ENCODE measurements around the gene FOSL1. TPM values are rescaled to one million over a fixed set of nuclear protein-coding genes. Genes with fewer than 3 reads are reported as not detected.

Gene FOSL1
- total and polyA plus RNA-seq, 2 donors (not counting 1 experiment from before 2014, with no cell fraction given): 3.5 to 8.8 TPM

- TF ChIP-seq EZH2 (IDR thresholded peaks at IDR 0.05; ENCODE audit: low read length, missing control alignments) (no peak), CTCF (conservative IDR thresholded peaks at IDR 0.05 in 1 of 2, IDR thresholded peaks at IDR 0.05 in 1 of 2; ENCODE audit: low read depth in 1 of 2, low read length in 2 of 2) (no peak)
- Histone ChIP-seq H4K20me1 (ENCODE audit: control insufficient read depth, extremely low read depth, insufficient read depth, low read length) (no peaks in the 10 kb centered on the region), H3K4me2 (ENCODE audit: extremely low read depth, insufficient read depth, low read length) (peak within 1 kb of the TSS; percentile 86), H3K4me1 (ENCODE audit: control insufficient read depth, extremely low read depth, insufficient read depth, low read length) (peaks cover 42% of the 10 kb centered on the region), H3K36me3 (ENCODE audit: control insufficient read depth, insufficient read depth, low read length) (peaks cover 18% of the 10 kb centered on the region), H3K9ac (ENCODE audit: insufficient read depth, low read length) (peak within 1 kb of the TSS; percentile 94), H3K27me3 (ENCODE audit: control insufficient read depth, insufficient read depth, low read length) (no peaks in the 10 kb centered on the region), H2AFZ (ENCODE audit: low read length) (peak within 1 kb of the TSS; percentile 56), H3K79me2 (ENCODE audit: control insufficient read depth, insufficient read depth, low read length) (peaks cover 70% of the 10 kb centered on the region), H3K9me3 (ENCODE audit: control insufficient read depth, insufficient read depth, low read depth, low read length) (no peaks in the 10 kb centered on the region), H3K4me3 (replicated peaks in 1 of 4; ENCODE audit: control extremely low read depth in 1 of 4, insufficient read depth in 1 of 4, low read depth in 3 of 4, low read length in 4 of 4) (peak within 1 kb of the TSS; percentile 74 to 95 (median 92)), H3K27ac (ENCODE audit: insufficient read depth, low read length) (peak within 1 kb of the TSS; percentile 99)
- DNase-seq (ENCODE audit: low read depth in 2 of 2): peak in 1 of 2 donors; percentile 25
Observed at GRCh38 chr11:65918211-65919140, 18.3 kb upstream of the FOSL1 start, which contains the start of gene C11orf68. Gene C11orf68, minus strand, starts transcription at chr11:65919062. Its CDS starts 31 bp downstream, at chr11:65919031.

GRCh38 chr11:65917434-65918210 lies 17.4 kb upstream of the FOSL1 start:
- Histone ChIP-seq H3K27me3 (ENCODE audit: control insufficient read depth, insufficient read depth, low read length) (no peaks in the 10 kb centered on the region), H4K20me1 (ENCODE audit: control insufficient read depth, extremely low read depth, insufficient read depth, low read length) (no peaks in the 10 kb centered on the region), H3K79me2 (ENCODE audit: control insufficient read depth, insufficient read depth, low read length) (peaks cover 73% of the 10 kb centered on the region), H2AFZ (ENCODE audit: low read length) (no peak overlapping the region), H3K4me3 (replicated peaks in 1 of 4; ENCODE audit: control extremely low read depth in 1 of 4, insufficient read depth in 1 of 4, low read depth in 3 of 4, low read length in 4 of 4) (peak overlapping the region; percentile 74 to 94 (median 90)), H3K4me2 (ENCODE audit: extremely low read depth, insufficient read depth, low read length) (peak overlapping the region; percentile 80), H3K9me3 (ENCODE audit: control insufficient read depth, insufficient read depth, low read depth, low read length) (no peaks in the 10 kb centered on the region), H3K27ac (ENCODE audit: insufficient read depth, low read length) (peak overlapping the region; percentile 99), H3K4me1 (ENCODE audit: control insufficient read depth, extremely low read depth, insufficient read depth, low read length) (peaks cover 48% of the 10 kb centered on the region), H3K36me3 (ENCODE audit: control insufficient read depth, insufficient read depth, low read length) (peaks cover 17% of the 10 kb centered on the region), H3K9ac (ENCODE audit: insufficient read depth, low read length) (peak overlapping the region; percentile 94)
- TF ChIP-seq EZH2 (IDR thresholded peaks at IDR 0.05; ENCODE audit: low read length, missing control alignments) (no peak), CTCF (conservative IDR thresholded peaks at IDR 0.05 in 1 of 2, IDR thresholded peaks at IDR 0.05 in 1 of 2; ENCODE audit: low read depth in 1 of 2, low read length in 2 of 2) (no peak)
- DNase-seq (ENCODE audit: low read depth in 2 of 2): no peak

- H3K9ac ChIP-seq (ENCODE audit: insufficient read depth, low read length): peak overlapping the region; percentile 48
- peaks cover 14% of the 10 kb centered on the region for H3K36me3 ChIP-seq (ENCODE audit: control insufficient read depth, insufficient read depth, low read length)
- peak overlapping the region; percentile 80 for H3K4me2 ChIP-seq (ENCODE audit: extremely low read depth, insufficient read depth, low read length)
- H3K27me3 ChIP-seq (ENCODE audit: control insufficient read depth, insufficient read depth, low read length): no peaks in the 10 kb centered on the region
- H3K79me2 ChIP-seq (ENCODE audit: control insufficient read depth, insufficient read depth, low read length): peaks cover 72% of the 10 kb centered on the region
- H3K4me1 ChIP-seq (ENCODE audit: control insufficient read depth, extremely low read depth, insufficient read depth, low read length): peaks cover 53% of the 10 kb centered on the region
- DNase-seq (ENCODE audit: low read depth in 2 of 2): no peak
- peak overlapping the region; percentile 99 for H3K27ac ChIP-seq (ENCODE audit: insufficient read depth, low read length)
- H3K9me3 ChIP-seq (ENCODE audit: control insufficient read depth, insufficient read depth, low read depth, low read length): no peaks in the 10 kb centered on the region
- H3K4me3 ChIP-seq (replicated peaks in 1 of 4; ENCODE audit: control extremely low read depth in 1 of 4, insufficient read depth in 1 of 4, low read depth in 3 of 4, low read length in 4 of 4): peak overlapping the region in 3 of 4 experiments; percentile 90 to 94 (median 91)
- TF ChIP-seq EZH2 (IDR thresholded peaks at IDR 0.05; ENCODE audit: low read length, missing control alignments): no peak
- TF ChIP-seq CTCF (conservative IDR thresholded peaks at IDR 0.05 in 1 of 2, IDR thresholded peaks at IDR 0.05 in 1 of 2; ENCODE audit: low read depth in 1 of 2, low read length in 2 of 2): no peak
- no peak overlapping the region for H2AFZ ChIP-seq (ENCODE audit: low read length)
- H4K20me1 ChIP-seq (ENCODE audit: control insufficient read depth, extremely low read depth, insufficient read depth, low read length): no peaks in the 10 kb centered on the region
Observed at GRCh38 chr11:65917077-65917433, 16.9 kb upstream of the FOSL1 start.
